Activated naive CD8-positive, alpha-beta T cell treated with anti-CD3 and anti-CD28 coated beads, Interleukin-2, amount 10 ng/mL, durations not matched to agents 7 days and 5 days (primary cell): Measurements from ENCODE around the gene SLC9A8. TPM values are rescaled to one million over a fixed set of nuclear protein-coding genes. Genes with fewer than 3 reads are reported as not detected.

Experiments
- ATAC-seq: fragments of 150-1000 bp; cut with Tn5 transposase; one replicate; pipeline ENCODE4 v1.10.0; 2021; ENCODE audit warnings: low read depth, moderate library complexity
- POLR2A ChIA-PET: fragments of 350-600 bp; sonication (Branson Sonifier 250); formaldehyde crosslinking; loops from one replicate; lab custom pipeline; 2021; ENCODE audit warnings: antibody characterized with exemption; lab: Charles Lee
- DNase-seq: peaks from one replicate; pipeline ENCODE4 v3.0.0; 2021
- H3K27ac Mint-ChIP-seq: one replicate; pipeline ENCODE4 v1.8.0; 2022; ENCODE audit warnings: mild to moderate bottlenecking, mixed read lengths
- H3K27me3 Mint-ChIP-seq: one replicate; pipeline ENCODE4 v1.8.0; 2022; ENCODE audit warnings: mild to moderate bottlenecking, moderate library complexity, mixed read lengths
- H3K36me3 Mint-ChIP-seq: one replicate; pipeline ENCODE4 v1.8.0; 2021; ENCODE audit warnings: mild to moderate bottlenecking, mixed read lengths
- H3K4me1 Mint-ChIP-seq: one replicate; pipeline ENCODE4 v1.8.0; 2021; ENCODE audit warnings: mixed read lengths
- H3K4me3 Mint-ChIP-seq: one replicate; pipeline ENCODE4 v1.8.0; 2022; ENCODE audit warnings: mild to moderate bottlenecking, moderate library complexity, mixed read lengths
- H3K9me3 Mint-ChIP-seq: one replicate; pipeline ENCODE4 v1.8.0; 2021; ENCODE audit warnings: mixed read lengths
- total RNA-seq, 2 experiments: library from RNA; stranded (reverse); gene quantifications; one replicate each; pipeline ENCODE4 v1.2.3, GENCODE V29; 2021

Gene SLC9A8
- total RNA-seq, 2 experiments from 2014 or later: 18.8 to 22.3 TPM

GRCh38 chr20:49868538-49868937, 55.9 kb downstream of the SLC9A8 start:
- ATAC-seq: no peak
- POLR2A ChIA-PET: no interaction called here
- no peak for DNase-seq
- Mint-ChIP-seq H3K36me3 (peaks cover 10% of the 10 kb centered on the region), H3K4me3 (no peak overlapping the region), H3K27me3 (no peaks in the 10 kb centered on the region), H3K27ac (no peak overlapping the region), H3K4me1 (no peaks in the 10 kb centered on the region), H3K9me3 (no peaks in the 10 kb centered on the region)

- POLR2A ChIA-PET: no interaction called here
- ATAC-seq (no peak), DNase-seq (no peak)
- peak overlapping the region; percentile 13 for H3K27ac Mint-ChIP-seq
- peaks cover 10% of the 10 kb centered on the region for H3K36me3 Mint-ChIP-seq
- no peak overlapping the region for H3K4me3 Mint-ChIP-seq
- no peaks in the 10 kb centered on the region for H3K4me1 Mint-ChIP-seq
- H3K27me3 Mint-ChIP-seq: no peaks in the 10 kb centered on the region
- no peaks in the 10 kb centered on the region for H3K9me3 Mint-ChIP-seq
Measured at GRCh38 chr20:49868964-49869363, 56.3 kb downstream of the SLC9A8 start.

GRCh38 chr20:49870261-49870660, 57.6 kb downstream of the SLC9A8 start:
- Mint-ChIP-seq H3K36me3 (peaks cover 4% of the 10 kb centered on the region), H3K4me1 (no peaks in the 10 kb centered on the region), H3K27me3 (no peaks in the 10 kb centered on the region), H3K4me3 (no peak overlapping the region), H3K27ac (no peak overlapping the region), H3K9me3 (no peaks in the 10 kb centered on the region)
- POLR2A ChIA-PET: no interaction called here
- no peak for DNase-seq
- ATAC-seq: no peak

- ATAC-seq: no peak
- POLR2A ChIA-PET: interaction anchor here (0.7 kb wide), 1 partner anchor 18 kb away, joined by 4 read pairs; no protein-coding TSS in a partner anchor
Measured at GRCh38 chr20:49871391-49871948, 58.8 kb downstream of the SLC9A8 start.

GRCh38 chr20:49872056-49872455, 59.4 kb downstream of the SLC9A8 start:
- no peaks in the 10 kb centered on the region for H3K36me3 Mint-ChIP-seq
- no peaks in the 10 kb centered on the region for H3K9me3 Mint-ChIP-seq
- no peak overlapping the region for H3K4me3 Mint-ChIP-seq
- H3K27ac Mint-ChIP-seq: no peak overlapping the region
- DNase-seq (no peak), ATAC-seq (no peak)
- no peaks in the 10 kb centered on the region for H3K27me3 Mint-ChIP-seq
- no peaks in the 10 kb centered on the region for H3K4me1 Mint-ChIP-seq
- POLR2A ChIA-PET: interaction anchor here (0.7 kb wide), 1 partner anchor 17 kb away, joined by 4 read pairs; no protein-coding TSS in a partner anchor

More at GRCh38 chr20:49871391-49871948, 58.8 kb downstream of the SLC9A8 start:
- H3K36me3 Mint-ChIP-seq: peaks cover 4% of the 10 kb centered on the region
- no peaks in the 10 kb centered on the region for H3K4me1 Mint-ChIP-seq
- H3K4me3 Mint-ChIP-seq: no peak overlapping the region
- no peak for DNase-seq
- no peak overlapping the region for H3K27ac Mint-ChIP-seq
- H3K27me3 Mint-ChIP-seq: no peaks in the 10 kb centered on the region
- H3K9me3 Mint-ChIP-seq: no peaks in the 10 kb centered on the region

GRCh38 chr20:49874696-49875095, 62.1 kb downstream of the SLC9A8 start:
- no peak overlapping the region for H3K4me3 Mint-ChIP-seq
- no peaks in the 10 kb centered on the region for H3K4me1 Mint-ChIP-seq
- no peak overlapping the region for H3K27ac Mint-ChIP-seq
- H3K36me3 Mint-ChIP-seq: peaks cover 4% of the 10 kb centered on the region
- H3K9me3 Mint-ChIP-seq: no peaks in the 10 kb centered on the region
- H3K27me3 Mint-ChIP-seq: no peaks in the 10 kb centered on the region
- POLR2A ChIA-PET: no interaction called here
- ATAC-seq: no peak
- DNase-seq: no peak

- H3K4me3 Mint-ChIP-seq: no peak overlapping the region
- POLR2A ChIA-PET: no interaction called here
- no peak overlapping the region for H3K27ac Mint-ChIP-seq
- H3K27me3 Mint-ChIP-seq: no peaks in the 10 kb centered on the region
- ATAC-seq: no peak
- peaks cover 8% of the 10 kb centered on the region for H3K36me3 Mint-ChIP-seq
- DNase-seq: no peak
- no peaks in the 10 kb centered on the region for H3K4me1 Mint-ChIP-seq
- H3K9me3 Mint-ChIP-seq: no peaks in the 10 kb centered on the region
Measured at GRCh38 chr20:49877386-49877921, 64.8 kb downstream of the SLC9A8 start.

GRCh38 chr20:49878977-49879376, 66.3 kb downstream of the SLC9A8 start:
- no peaks in the 10 kb centered on the region for H3K9me3 Mint-ChIP-seq
- no peak for DNase-seq
- no peak overlapping the region for H3K27ac Mint-ChIP-seq
- no peak for ATAC-seq
- H3K4me3 Mint-ChIP-seq: no peak overlapping the region
- no peaks in the 10 kb centered on the region for H3K27me3 Mint-ChIP-seq
- H3K4me1 Mint-ChIP-seq: no peaks in the 10 kb centered on the region
- peaks cover 8% of the 10 kb centered on the region for H3K36me3 Mint-ChIP-seq
- POLR2A ChIA-PET: interaction anchor here (0.7 kb wide), 2 partner anchors 57 to 204 kb away, joined by 3 to 4 read pairs; partner anchors contain the start of gene RNF114

- POLR2A ChIA-PET: interaction anchor here (0.6 kb wide), 1 partner anchor 32 kb away, joined by 3 read pairs; no protein-coding TSS in a partner anchor
- Mint-ChIP-seq H3K27ac (no peak overlapping the region), H3K4me1 (no peaks in the 10 kb centered on the region), H3K36me3 (peaks cover 9% of the 10 kb centered on the region), H3K9me3 (no peaks in the 10 kb centered on the region), H3K27me3 (no peaks in the 10 kb centered on the region), H3K4me3 (no peak overlapping the region)
- no peak for DNase-seq
- ATAC-seq: no peak
Measured at GRCh38 chr20:49880177-49880576, 67.5 kb downstream of the SLC9A8 start.

GRCh38 chr20:49880724-49881445, 68.3 kb downstream of the SLC9A8 start:
- no peaks in the 10 kb centered on the region for H3K27me3 Mint-ChIP-seq
- no peak for DNase-seq
- POLR2A ChIA-PET: interaction anchor here (0.6 kb wide), 1 partner anchor 32 kb away, joined by 3 read pairs; no protein-coding TSS in a partner anchor
- H3K4me1 Mint-ChIP-seq: no peaks in the 10 kb centered on the region
- no peak for ATAC-seq
- peaks cover 9% of the 10 kb centered on the region for H3K36me3 Mint-ChIP-seq
- H3K4me3 Mint-ChIP-seq: no peak overlapping the region
- H3K27ac Mint-ChIP-seq: no peak overlapping the region
- H3K9me3 Mint-ChIP-seq: no peaks in the 10 kb centered on the region

- ATAC-seq: no peak
- H3K9me3 Mint-ChIP-seq: no peaks in the 10 kb centered on the region
- H3K4me3 Mint-ChIP-seq: no peak overlapping the region
- no peaks in the 10 kb centered on the region for H3K27me3 Mint-ChIP-seq
- peaks cover 12% of the 10 kb centered on the region for H3K36me3 Mint-ChIP-seq
- H3K27ac Mint-ChIP-seq: no peak overlapping the region
- H3K4me1 Mint-ChIP-seq: no peaks in the 10 kb centered on the region
- POLR2A ChIA-PET: no interaction called here
- DNase-seq: no peak
Measured at GRCh38 chr20:49882171-49882970, 69.7 kb downstream of the SLC9A8 start.

- DNase-seq (no peak), ATAC-seq (no peak)
- POLR2A ChIA-PET: no interaction called here
- Mint-ChIP-seq H3K4me1 (peaks cover under 1% of the 10 kb centered on the region), H3K27ac (no peak overlapping the region), H3K27me3 (no peaks in the 10 kb centered on the region), H3K4me3 (no peak overlapping the region), H3K9me3 (no peaks in the 10 kb centered on the region), H3K36me3 (peaks cover 15% of the 10 kb centered on the region)
Measured at GRCh38 chr20:49883246-49883802, 70.7 kb downstream of the SLC9A8 start.
